Liver (tissue), 9 donors: ENCODE data around the gene AXIN1. TPM values are rescaled to one million over a fixed set of nuclear protein-coding genes. Genes with fewer than 3 reads are reported as not detected.

Experiments
- DNase-seq: peaks from one replicate; pipeline ENCODE4 v3.0.0-alpha.2; 2017; ENCODE audit warnings: low spot score
- H3K27ac ChIP-seq, 2 donors: one replicate each; pipeline ENCODE4 v1.7.0; 2013; ENCODE audit warnings: inconsistent platforms in 2 of 2, low read length in 2 of 2, control low read depth in 1 of 2, low read depth in 1 of 2, mild to moderate bottlenecking in 1 of 2
- H3K27me3 ChIP-seq, 4 donors: one replicate each; pipeline versions ENCODE4 v1.6.1 to v1.7.0; 2013; ENCODE audit warnings: low read length in 3 of 4, inconsistent platforms in 1 of 4, mild to moderate bottlenecking in 1 of 4, moderate library complexity in 1 of 4; ENCODE audit not compliant: control insufficient read depth in 4 of 4, insufficient read depth in 4 of 4
- H3K36me3 ChIP-seq, 4 donors: one replicate each; pipeline versions ENCODE4 v1.6.1 to v1.7.0; 2013; ENCODE audit warnings: low read length in 3 of 4, mild to moderate bottlenecking in 3 of 4, low read depth in 1 of 4, moderate library complexity in 1 of 4; ENCODE audit not compliant: control insufficient read depth in 4 of 4, insufficient read depth in 3 of 4
- H3K4me1 ChIP-seq, 4 donors: one replicate each; pipeline versions ENCODE4 v1.6.1 to v1.7.0; 2013; ENCODE audit warnings: low read length in 3 of 4, mild to moderate bottlenecking in 3 of 4, moderate library complexity in 1 of 4; ENCODE audit not compliant: control insufficient read depth in 4 of 4, insufficient read depth in 4 of 4
- H3K4me3 ChIP-seq, 3 donors: one replicate each; pipeline versions ENCODE4 v1.6.1 to v1.7.0; 2013; ENCODE audit warnings: low read length in 3 of 3, control low read depth in 1 of 3, low read depth in 1 of 3, mild to moderate bottlenecking in 1 of 3
- H3K9ac ChIP-seq, 2 donors: one replicate each; pipeline ENCODE4 v1.7.0; 2013; ENCODE audit warnings: low read length in 2 of 2, mild to moderate bottlenecking in 2 of 2, moderate library complexity in 2 of 2, control low read depth in 1 of 2, low read depth in 1 of 2
- H3K9me3 ChIP-seq, 4 donors: one replicate each; pipeline versions ENCODE4 v1.6.1 to v1.7.0; 2013; ENCODE audit warnings: low read length in 3 of 4; ENCODE audit not compliant: control insufficient read depth in 4 of 4
- ATF3 ChIP-seq: IDR thresholded peaks from 2 replicates; pipeline ENCODE4 v1.6.1; 2016; ENCODE audit warnings: antibody characterized with exemption
- CTCF ChIP-seq: fragments of 150-350 bp; IDR thresholded peaks from 2 replicates; pipeline ENCODE4 v1.5.1; 2017; ENCODE audit warnings: improper control_type of control experiment, low read depth, low read length; ENCODE audit not compliant: missing input control
- EGR1 ChIP-seq, 2 donors: IDR thresholded peaks; 2 replicates each; pipeline ENCODE4 v1.6.1; 2016 to 2018; ENCODE audit warnings: antibody characterized with exemption in 2 of 2, low read depth in 2 of 2
- FOXA1 ChIP-seq: IDR thresholded peaks from 2 replicates; pipeline ENCODE4 v1.6.1; 2016; ENCODE audit warnings: antibody characterized with exemption
- FOXA2 ChIP-seq: IDR thresholded peaks from 2 replicates; pipeline ENCODE4 v1.6.1; 2016; ENCODE audit warnings: antibody characterized with exemption
- GABPA ChIP-seq, 2 donors: IDR thresholded peaks in 1 of 2; conservative IDR thresholded peaks in 1 of 2; 2 replicates each; pipeline ENCODE4 v1.6.1; 2016; ENCODE audit warnings: antibody characterized with exemption in 2 of 2, mild to moderate bottlenecking in 1 of 2, moderate library complexity in 1 of 2
- HNF4A ChIP-seq, 2 donors: conservative IDR thresholded peaks; 2 replicates each; pipeline ENCODE4 v1.6.1; 2016; ENCODE audit warnings: antibody characterized with exemption in 2 of 2, mild to moderate bottlenecking in 2 of 2
- HNF4G ChIP-seq: IDR thresholded peaks from 2 replicates; pipeline ENCODE4 v1.6.1; 2016; ENCODE audit warnings: antibody characterized with exemption
- JUND ChIP-seq, 2 donors: IDR thresholded peaks; 2 replicates each; pipeline ENCODE4 v1.6.1; 2016; ENCODE audit warnings: antibody characterized with exemption in 2 of 2
- MAX ChIP-seq: IDR thresholded peaks from 2 replicates; pipeline ENCODE4 v1.6.1; 2016; ENCODE audit warnings: antibody characterized with exemption
- NR2F2 ChIP-seq: IDR thresholded peaks from 2 replicates; pipeline ENCODE4 v1.6.1; 2016; ENCODE audit warnings: antibody characterized with exemption
- RAD21 ChIP-seq, 2 donors: IDR thresholded peaks; 2 replicates each; pipeline ENCODE4 v1.6.1; 2016; ENCODE audit warnings: antibody characterized with exemption in 2 of 2, mild to moderate bottlenecking in 2 of 2
- REST ChIP-seq: IDR thresholded peaks from 2 replicates; pipeline ENCODE4 v1.6.1; 2016; ENCODE audit warnings: antibody characterized with exemption, mild to moderate bottlenecking
- RXRA ChIP-seq, 2 donors: IDR thresholded peaks; 2 replicates each; pipeline ENCODE4 v1.6.1; 2017 to 2018; ENCODE audit warnings: antibody characterized with exemption in 2 of 2, mild to moderate bottlenecking in 1 of 2
- SP1 ChIP-seq: IDR thresholded peaks from 2 replicates; pipeline ENCODE4 v1.6.1; 2018; ENCODE audit warnings: antibody characterized with exemption, mild to moderate bottlenecking
- TAF1 ChIP-seq: conservative IDR thresholded peaks from 2 replicates; pipeline ENCODE4 v1.6.1; 2016; ENCODE audit warnings: antibody characterized with exemption, mild to moderate bottlenecking
- YY1 ChIP-seq: IDR thresholded peaks from 2 replicates; pipeline ENCODE4 v1.6.1; 2016; ENCODE audit warnings: antibody characterized with exemption, mild to moderate bottlenecking
- ZBTB33 ChIP-seq: IDR thresholded peaks from 2 replicates; pipeline ENCODE4 v1.6.1; 2016; ENCODE audit warnings: antibody characterized with exemption
- WGBS: extraction: QIAGEN DNeasy Blood & Tissue Kit; methylation state at CpG from one replicate; pipeline ENCODE4 v1.1.7; 2013; 5-methylcytosine and 5-hydroxymethylcytosine counted together
- polyA plus RNA-seq, 2 donors: library from polyadenylated mRNA; stranded (reverse) in 1 of 2; unstranded in 1 of 2; fragments of 200-250 nt in 1 of 2; fragments of >200 nt in 1 of 2; fragmentation: Nextera tagmentation in 1 of 2; extraction: Ambion mirVana in 1 of 2; gene quantifications; one replicate each; pipeline versions ENCODE4 v1.2.1 to v1.2.3, GENCODE V29; 2013 to 2015
- total RNA-seq, 2 donors: library from RNA; depleted of rRNA; stranded (reverse); fragments of >200 nt; gene quantifications; one replicate each; pipeline ENCODE4 v1.2.3, GENCODE V29; 2014
- donor health status: healthy.
- donor health status: healthy.
- donor health status: healthy.
- donor health status: healthy.
- donor health status: healthy.

The AXIN1 gene
- total and polyA plus RNA-seq, 4 donors: 2.0 to 10.3 (median 7.9) TPM

GRCh38 chr16:245105-245504 lies 107.4 kb downstream of the AXIN1 start (continued):
- TF ChIP-seq REST (no peak), ZBTB33 (no peak), JUND (IDR thresholded peaks at IDR 0.05) (no peak), NR2F2 (no peak), FOXA2 (no peak)

- Histone ChIP-seq H3K36me3 (peaks cover 0 to 2% (median 0%) of the 10 kb centered on the region in 4 donors), H3K9ac (no peak overlapping the region), H3K27me3 (no peaks in the 10 kb centered on the region), H3K4me1 (peaks cover 0 to 2% (median 0%) of the 10 kb centered on the region in 4 donors), H3K27ac (no peak overlapping the region), H3K4me3 (no peak overlapping the region), H3K9me3 (no peaks in the 10 kb centered on the region)
- no peak for DNase-seq
- 92% methylated on average over 4 of the region's 4 CpGs for WGBS
- TF ChIP-seq SP1 (no peak), ZBTB33 (no peak), FOXA2 (no peak), EGR1 (IDR thresholded peaks at IDR 0.05; ENCODE audit: low read depth in 2 of 2) (no peak), RXRA (IDR thresholded peaks at IDR 0.05) (no peak), TAF1 (no peak), RAD21 (IDR thresholded peaks at IDR 0.05) (no peak), HNF4G (no peak), ATF3 (no peak), JUND (IDR thresholded peaks at IDR 0.05) (no peak), REST (no peak), HNF4A (conservative IDR thresholded peaks at IDR 0.05) (no peak), CTCF (no peak), FOXA1 (no peak), YY1 (no peak), GABPA (IDR thresholded peaks at IDR 0.05 in 1 of 2, conservative IDR thresholded peaks at IDR 0.05 in 1 of 2) (no peak), MAX (no peak)
Observed at GRCh38 chr16:243348-243747, 109.2 kb downstream of the AXIN1 start.
